Activated CD8-positive, alpha-beta T cell treated with anti-CD3 and anti-CD28 coated beads for 36 hours (primary cell): ENCODE results near the gene MMD. TPM values are rescaled to one million over a fixed set of nuclear protein-coding genes. Genes with fewer than 3 reads are reported as not detected.

Experiments used
- ATAC-seq: fragments of 200-7000 bp; cut with Tn5 transposase; one replicate; pipeline ENCODE4 v1.10.0; 2021; ENCODE audit warnings: mild to moderate bottlenecking, moderate library complexity
- CTCF ChIA-PET: fragments of 350-600 bp; sonication (Branson Sonifier 250); formaldehyde crosslinking; loops from one replicate; lab custom pipeline; 2021; ENCODE audit warnings: antibody characterized with exemption; lab: Charles Lee
- POLR2A ChIA-PET: fragments of 350-600 bp; sonication (Branson Sonifier 250); formaldehyde crosslinking; loops from one replicate; lab custom pipeline; 2021; ENCODE audit warnings: antibody characterized with exemption; lab: Charles Lee
- DNase-seq: peaks from one replicate; pipeline ENCODE4 v3.0.0-alpha.2; 2020
- H3K27ac Mint-ChIP-seq: one replicate; pipeline ENCODE4 v1.8.0; 2021; ENCODE audit warnings: mild to moderate bottlenecking, mixed read lengths
- H3K27me3 Mint-ChIP-seq: one replicate; pipeline ENCODE4 v1.8.0; 2021; ENCODE audit warnings: mixed read lengths
- H3K36me3 Mint-ChIP-seq: one replicate; pipeline ENCODE4 v1.8.0; 2021; ENCODE audit warnings: low read depth, mixed read lengths
- H3K4me1 Mint-ChIP-seq: one replicate; pipeline ENCODE4 v1.8.0; 2021; ENCODE audit warnings: low read depth, mixed read lengths
- H3K4me3 Mint-ChIP-seq: one replicate; pipeline ENCODE4 v1.8.0; 2021; ENCODE audit warnings: mild to moderate bottlenecking, moderate library complexity, mixed read lengths
- H3K9me3 Mint-ChIP-seq: one replicate; pipeline ENCODE4 v1.8.0; 2021; ENCODE audit warnings: mixed read lengths
- CTCF ChIP-seq: fragments of 200-600 bp; IDR thresholded peaks from one replicate; pipeline ENCODE4 v1.8.0; 2022; ENCODE audit warnings: antibody characterized with exemption, mild to moderate bottlenecking
- intact Hi-C: fragments of 100-400 bp; cut with micrococcal nuclease; formaldehyde crosslinking; loops from one replicate; pipeline ENCODE4 v1.10.0; 2022
- total RNA-seq, 2 experiments: library from RNA; stranded (reverse); gene quantifications; one replicate each; pipeline ENCODE4 v1.2.3, GENCODE V29; 2021

MMD gene
- total RNA-seq, 2 experiments from 2014 or later, result 27.0 to 39.3 TPM

DNA sequence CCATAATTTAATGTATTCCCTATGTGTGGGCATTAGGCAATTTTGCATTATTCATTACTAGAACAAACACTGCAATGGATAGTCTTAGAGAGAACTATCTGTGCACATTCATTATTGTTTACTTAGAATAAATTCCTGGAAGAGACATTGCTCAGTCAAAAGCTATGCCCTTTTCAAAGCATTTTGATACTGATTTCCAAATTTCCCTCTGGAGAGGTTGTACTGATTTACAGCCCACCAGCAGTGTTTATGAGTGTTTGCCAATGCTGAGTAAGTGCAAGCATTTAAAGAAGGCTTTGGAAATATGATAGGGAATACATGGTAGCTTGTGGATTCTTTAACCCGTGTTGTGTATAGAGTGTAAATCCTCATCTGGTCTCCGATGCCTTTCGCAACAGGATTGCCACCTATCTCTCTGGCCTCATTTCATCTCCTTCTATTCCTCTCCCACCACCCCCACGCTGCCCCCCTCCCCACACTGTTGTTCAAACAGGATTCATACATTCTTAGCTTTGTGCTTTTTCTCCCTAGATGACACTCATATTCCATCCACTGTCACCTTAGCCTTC is 33.4 kb upstream of the MMD start:
- Mint-ChIP-seq H3K9me3 (no peaks in the 10 kb centered on the region), H3K4me1 (peaks cover 13% of the 10 kb centered on the region), H3K27ac (no peak overlapping the region), H3K27me3 (peaks cover 6% of the 10 kb centered on the region), H3K4me3 (no peak overlapping the region), H3K36me3 (no peaks in the 10 kb centered on the region)
- DNase-seq (no peak), ATAC-seq (no peak)
- ChIA-PET CTCF (no interaction called here), POLR2A (no interaction called here)
- intact Hi-C loops, result no loop called here
- TF ChIP-seq CTCF, result no peak

DNA sequence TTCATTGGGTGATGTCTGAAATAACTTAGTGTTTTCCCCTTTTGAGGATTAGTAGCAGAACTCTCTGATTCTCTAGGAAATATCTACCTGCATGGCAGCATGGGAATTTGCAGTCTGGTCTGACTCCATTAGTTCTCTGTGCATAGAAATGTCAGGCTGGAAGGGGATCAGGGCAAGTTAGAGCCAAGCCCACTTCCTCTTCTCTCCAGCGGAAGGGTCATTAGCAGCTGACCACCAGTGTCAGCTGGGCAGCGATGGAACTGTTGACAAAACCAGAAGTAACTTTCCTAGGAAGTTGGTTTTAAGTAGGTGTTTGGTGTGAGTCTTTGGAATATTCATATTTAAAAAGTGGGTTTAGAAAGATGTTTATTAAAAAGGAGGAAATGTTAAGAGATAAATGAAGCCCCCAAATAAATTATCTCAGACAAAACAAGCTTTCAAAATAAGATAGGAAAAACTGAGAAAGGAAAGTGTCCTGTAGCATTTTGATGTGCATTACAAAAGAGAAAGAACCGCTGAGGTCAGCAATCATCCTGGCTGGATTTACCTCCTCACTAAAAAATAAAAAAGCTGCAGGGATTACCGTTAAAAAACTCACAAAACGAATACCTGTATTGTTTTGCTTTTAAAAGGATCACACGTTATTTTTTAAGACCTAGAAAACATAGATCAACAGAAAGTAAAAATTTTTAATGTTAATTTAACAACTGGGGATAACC is 32.4 kb upstream of the MMD start:
- CTCF ChIA-PET, result no interaction called here

GRCh38 chr17:55452139-55452790 is 30.6 kb upstream of the MMD start:
- H3K4me3 Mint-ChIP-seq, result no peak overlapping the region
- peaks cover 3% of the 10 kb centered on the region for H3K4me1 Mint-ChIP-seq
- DNase-seq, result no peak
- no peak overlapping the region for H3K27ac Mint-ChIP-seq
- ChIA-PET POLR2A (no interaction called here), CTCF (no interaction called here)
- intact Hi-C loops, result no loop called here
- H3K9me3 Mint-ChIP-seq, result no peaks in the 10 kb centered on the region
- no peak for TF ChIP-seq CTCF
- no peaks in the 10 kb centered on the region for H3K36me3 Mint-ChIP-seq
- ATAC-seq, result no peak
- H3K27me3 Mint-ChIP-seq, result peaks cover 6% of the 10 kb centered on the region

More for the DNA sequence above, 32.4 kb upstream of the MMD start:
- Mint-ChIP-seq H3K9me3 (no peaks in the 10 kb centered on the region), H3K4me1 (peaks cover 10% of the 10 kb centered on the region), H3K4me3 (no peak overlapping the region), H3K36me3 (no peaks in the 10 kb centered on the region), H3K27me3 (peaks cover 6% of the 10 kb centered on the region), H3K27ac (no peak overlapping the region)
- POLR2A ChIA-PET, result no interaction called here
- ATAC-seq (no peak), DNase-seq (no peak)
- intact Hi-C loops, result no loop called here
- no peak for TF ChIP-seq CTCF

DNA sequence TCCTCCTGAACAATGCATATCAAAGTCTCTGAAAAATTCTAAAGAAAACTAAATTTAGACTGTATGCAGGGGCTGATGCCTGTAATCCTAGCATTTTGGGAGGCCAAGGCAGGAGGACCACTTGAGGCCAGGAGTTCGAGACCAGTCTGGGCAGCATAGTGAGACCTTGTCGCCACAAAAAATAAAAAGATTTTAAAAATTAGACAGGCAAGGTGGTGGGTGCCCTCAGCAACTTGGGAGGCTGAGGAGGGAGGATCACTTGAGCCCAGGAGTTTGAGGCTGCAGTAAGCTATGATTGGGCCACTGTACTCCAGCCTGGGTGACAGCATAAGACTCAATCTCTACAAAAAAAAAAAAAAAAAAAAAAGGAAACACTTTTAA is 30.1 kb upstream of the MMD start:
- no peaks in the 10 kb centered on the region for H3K9me3 Mint-ChIP-seq
- H3K36me3 Mint-ChIP-seq, result no peaks in the 10 kb centered on the region
- intact Hi-C loops, result no loop called here
- peaks cover 3% of the 10 kb centered on the region for H3K4me1 Mint-ChIP-seq
- peaks cover 6% of the 10 kb centered on the region for H3K27me3 Mint-ChIP-seq
- ChIA-PET POLR2A (no interaction called here), CTCF (no interaction called here)
- TF ChIP-seq CTCF, result no peak
- no peak for ATAC-seq
- no peak for DNase-seq
- H3K27ac Mint-ChIP-seq, result no peak overlapping the region
- no peak overlapping the region for H3K4me3 Mint-ChIP-seq

- ChIA-PET POLR2A (no interaction called here), CTCF (no interaction called here)
- Mint-ChIP-seq H3K27ac (no peak overlapping the region), H3K27me3 (peaks cover 6% of the 10 kb centered on the region), H3K4me1 (peaks cover 3% of the 10 kb centered on the region), H3K4me3 (no peak overlapping the region), H3K9me3 (no peaks in the 10 kb centered on the region), H3K36me3 (no peaks in the 10 kb centered on the region)
- ATAC-seq (no peak), DNase-seq (no peak)
- intact Hi-C loops, result no loop called here
- TF ChIP-seq CTCF, result no peak
These were observed 29.6 kb upstream of the MMD start for GRCh38 chr17:55451203-55451641.
